Mucosa of gallbladder (tissue), 1 donor: ENCODE results near the gene TSPAN4. TPM values are rescaled to one million over a fixed set of nuclear protein-coding genes. Genes with fewer than 3 reads are reported as not detected.

Source experiments
- DNase-seq: peaks from one replicate; pipeline ENCODE4 v3.0.0-alpha.2; 2020; ENCODE audit warnings: low spot score
- total RNA-seq: library from RNA; stranded (reverse); gene quantifications from one replicate; pipeline ENCODE4 v1.2.1, GENCODE V29; 2021
- donor health status: DM: no; HTN: no; CAD: no.

TSPAN4 gene, protein sequence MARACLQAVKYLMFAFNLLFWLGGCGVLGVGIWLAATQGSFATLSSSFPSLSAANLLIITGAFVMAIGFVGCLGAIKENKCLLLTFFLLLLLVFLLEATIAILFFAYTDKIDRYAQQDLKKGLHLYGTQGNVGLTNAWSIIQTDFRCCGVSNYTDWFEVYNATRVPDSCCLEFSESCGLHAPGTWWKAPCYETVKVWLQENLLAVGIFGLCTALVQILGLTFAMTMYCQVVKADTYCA
- 34.6 TPM for total RNA-seq

DNA sequence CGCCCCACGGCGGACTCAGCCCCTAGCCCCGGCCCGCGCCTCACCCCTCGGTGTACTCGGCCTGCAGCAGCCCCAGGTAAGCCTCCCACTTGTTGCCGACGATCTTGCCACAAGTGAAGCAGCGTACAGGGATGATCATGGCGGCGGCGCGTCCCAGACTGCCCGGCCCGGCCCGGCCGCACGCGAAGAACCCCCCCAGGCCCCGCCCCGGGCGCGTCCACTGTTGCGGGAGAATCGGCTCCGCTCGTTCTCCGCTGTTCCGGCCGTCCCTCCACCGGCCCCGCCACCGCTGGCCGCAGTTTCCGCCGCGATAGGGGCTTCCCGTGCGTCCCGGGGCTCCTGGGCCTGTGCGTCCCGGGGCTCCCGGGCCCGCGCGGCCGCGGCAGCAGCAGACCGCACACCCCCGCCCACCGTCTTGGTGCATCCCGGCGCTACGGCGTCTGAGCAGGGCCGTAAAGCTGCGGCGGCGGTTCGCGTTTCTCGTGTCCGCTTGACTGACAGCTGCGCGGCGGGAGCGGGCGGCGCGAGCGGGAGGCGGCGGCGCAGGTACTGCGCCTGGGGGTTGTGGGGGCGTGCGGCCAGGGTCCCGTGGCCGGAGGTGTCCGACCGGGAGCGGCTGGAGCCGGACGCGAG lies at the start of gene TSPAN4, which contains the start of gene POLR2L:
Gene TSPAN4, plus strand, starts transcription at position 483 of the 633 bp plus-strand sequence. CDS start 7,453 bp downstream, outside the sequence.
Gene POLR2L, minus strand, starts transcription at position 160 of the 633 bp plus-strand sequence. Its CDS starts 21 bp downstream, at position 139.
- peak; percentile 87 for DNase-seq

DNA sequence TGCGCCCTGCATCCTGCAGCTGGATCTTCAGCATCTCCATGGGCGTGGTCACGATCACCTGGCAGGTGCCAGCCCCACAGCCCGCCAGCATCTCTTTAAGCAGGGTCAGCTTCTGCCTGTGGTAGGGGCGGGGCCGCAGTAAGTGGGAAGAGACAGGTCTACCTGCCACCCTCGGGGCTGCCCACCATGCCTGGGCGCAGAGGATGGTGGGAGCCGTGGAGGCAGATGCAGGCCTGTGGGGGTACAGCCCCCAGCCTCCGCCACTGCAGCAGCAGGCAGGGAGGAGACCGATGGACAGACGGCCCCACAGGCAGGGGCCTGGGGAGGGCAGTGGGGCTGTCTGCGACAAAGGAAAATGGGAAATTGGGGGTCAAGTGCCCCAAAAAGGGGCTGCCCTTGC lies 49.8 kb upstream of the TSPAN4 start:
- DNase-seq = no peak

DNA sequence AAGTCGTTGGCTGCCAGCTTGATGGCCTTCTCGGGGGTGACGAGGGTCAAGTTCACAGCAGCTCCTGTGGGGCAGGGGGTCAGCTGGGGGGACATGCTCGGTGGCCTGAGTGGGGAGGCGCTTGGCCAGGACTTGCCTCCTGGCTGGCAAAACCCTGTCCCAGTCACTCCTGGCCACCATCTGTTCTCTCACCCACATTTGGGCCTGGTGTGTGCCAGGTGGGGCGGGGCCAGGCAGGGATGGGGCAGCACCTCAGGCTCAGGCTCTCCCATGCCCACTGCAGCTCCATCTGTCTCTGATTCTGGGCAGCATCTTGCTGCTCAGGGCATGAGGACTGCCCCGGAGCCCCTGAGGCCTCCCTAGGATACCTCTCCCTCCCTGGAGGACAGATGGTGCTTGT lies 49.1 kb upstream of the TSPAN4 start:
- no peak for DNase-seq

DNA sequence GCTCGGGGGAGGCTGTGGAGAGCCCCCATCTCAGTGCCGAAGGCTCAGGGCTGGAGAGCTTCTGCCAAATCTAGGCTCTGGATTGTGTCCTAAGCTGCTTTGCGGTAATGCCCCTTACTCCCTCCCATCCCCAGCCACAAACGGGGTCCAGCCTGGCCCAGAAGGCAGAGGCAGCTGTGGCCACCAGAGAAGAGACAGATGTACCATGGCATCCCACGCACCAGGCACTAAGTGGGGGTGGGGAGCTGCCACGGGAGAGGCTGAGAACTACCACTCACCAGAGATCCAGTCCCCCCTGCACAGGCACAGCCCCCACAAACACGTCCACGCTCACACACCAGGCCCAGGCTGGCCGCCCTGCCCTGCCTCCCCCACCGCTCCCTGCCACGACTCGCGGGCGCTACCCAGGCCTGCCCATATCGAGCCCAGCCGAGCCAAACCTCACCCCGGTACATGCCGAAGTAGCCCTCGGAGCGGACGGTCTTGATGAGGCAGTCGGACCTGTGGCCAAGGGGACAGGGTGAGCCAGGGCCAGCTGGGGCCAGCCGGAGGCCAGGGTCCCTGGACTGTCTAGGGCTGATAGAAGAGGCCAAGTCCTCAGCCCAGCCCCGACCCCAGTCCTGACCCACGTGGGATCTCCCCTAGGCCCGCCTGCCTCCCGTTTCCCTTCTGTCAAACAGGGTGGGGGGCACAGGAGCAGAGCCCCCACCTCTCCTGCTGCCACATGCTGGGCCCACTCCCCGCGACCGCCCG lies 48.5 kb upstream of the TSPAN4 start:
- no peak for DNase-seq

DNA sequence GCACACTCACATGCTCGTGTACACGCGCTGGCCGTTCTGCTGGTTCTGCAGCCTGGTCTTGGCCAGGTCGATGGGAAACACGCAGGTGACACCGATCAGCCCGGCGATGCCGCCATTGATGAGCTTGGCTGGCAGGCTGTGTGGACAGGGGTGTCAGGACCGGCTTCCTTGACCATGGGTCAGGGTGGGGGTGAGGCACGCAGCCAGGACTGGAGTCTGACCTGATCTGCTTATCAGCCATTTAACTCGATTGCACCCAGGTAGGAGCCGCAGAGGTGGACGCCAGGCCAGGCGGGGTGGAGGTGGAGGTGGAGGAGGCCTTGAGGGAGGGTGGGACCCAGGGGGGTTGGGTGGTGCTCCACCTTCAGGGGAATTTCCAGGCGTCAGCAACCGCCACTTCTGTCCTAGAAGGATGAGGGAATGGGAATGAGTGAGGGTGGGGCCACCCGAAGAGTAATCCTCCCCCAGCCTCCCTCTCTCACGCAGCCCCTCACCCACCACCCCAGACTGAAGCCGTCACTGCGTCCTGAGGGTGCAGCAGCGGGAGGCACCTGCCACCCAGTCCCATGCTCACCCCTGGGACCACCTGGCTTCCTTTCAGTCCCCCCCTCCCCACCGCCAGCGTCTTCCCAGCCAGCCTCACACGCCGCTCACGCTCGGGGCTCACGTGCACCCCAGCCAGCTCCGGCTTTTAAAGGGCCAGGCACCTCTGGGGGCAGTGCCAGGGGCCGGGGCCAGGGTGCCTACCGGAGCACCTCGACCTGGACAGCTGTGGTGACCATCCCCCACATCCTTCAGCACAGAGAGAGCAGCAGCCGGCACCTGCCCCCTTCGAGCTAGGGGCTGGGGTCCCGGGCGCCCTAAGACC lies 47.7 kb upstream of the TSPAN4 start:
- DNase-seq = no peak

DNA sequence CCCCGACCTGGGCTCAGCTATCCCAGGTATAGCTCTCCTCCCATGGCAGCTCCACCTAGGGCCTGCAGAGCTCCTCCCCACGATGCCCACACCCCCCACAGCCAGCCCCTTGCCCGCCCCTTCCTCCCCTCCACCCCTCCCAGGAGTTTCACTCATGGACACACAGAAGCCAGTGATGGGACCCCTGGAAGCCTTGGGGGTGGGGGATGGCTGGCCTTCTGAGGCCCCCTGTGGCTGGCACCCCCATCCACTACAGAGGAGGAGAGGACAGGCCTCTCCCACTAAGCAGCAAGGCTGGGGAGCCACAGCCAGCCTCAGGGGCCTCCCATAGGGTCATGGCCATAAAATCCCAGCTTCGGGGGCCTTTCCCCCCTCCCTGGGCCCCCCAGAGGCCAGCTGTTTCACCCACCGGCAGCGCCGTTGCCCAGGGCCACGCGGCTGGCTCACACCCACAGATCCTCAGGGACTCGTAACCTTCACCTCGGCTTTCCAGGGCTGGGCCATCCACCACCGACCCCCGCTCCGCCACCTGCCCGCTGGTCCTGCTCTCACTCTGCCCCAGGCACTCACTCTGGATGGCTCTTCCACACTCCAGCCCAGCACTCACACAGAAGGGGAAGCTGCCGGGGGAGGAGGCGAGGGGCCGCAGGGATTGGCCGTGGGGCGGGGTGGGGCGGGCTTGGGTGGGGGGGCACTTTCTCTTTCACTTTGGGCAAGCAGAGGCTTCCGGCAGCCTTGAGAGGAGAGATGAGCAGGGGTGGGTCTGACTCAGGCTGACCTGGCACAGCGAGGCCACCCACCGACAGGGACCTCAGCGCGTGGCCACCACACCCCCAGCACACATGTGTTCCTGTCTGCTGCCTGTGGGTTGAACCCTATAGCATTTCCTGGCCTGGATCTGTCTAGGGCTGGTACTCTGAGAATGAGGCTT lies 46.8 kb upstream of the TSPAN4 start:
- DNase-seq = peak; percentile 64

DNA sequence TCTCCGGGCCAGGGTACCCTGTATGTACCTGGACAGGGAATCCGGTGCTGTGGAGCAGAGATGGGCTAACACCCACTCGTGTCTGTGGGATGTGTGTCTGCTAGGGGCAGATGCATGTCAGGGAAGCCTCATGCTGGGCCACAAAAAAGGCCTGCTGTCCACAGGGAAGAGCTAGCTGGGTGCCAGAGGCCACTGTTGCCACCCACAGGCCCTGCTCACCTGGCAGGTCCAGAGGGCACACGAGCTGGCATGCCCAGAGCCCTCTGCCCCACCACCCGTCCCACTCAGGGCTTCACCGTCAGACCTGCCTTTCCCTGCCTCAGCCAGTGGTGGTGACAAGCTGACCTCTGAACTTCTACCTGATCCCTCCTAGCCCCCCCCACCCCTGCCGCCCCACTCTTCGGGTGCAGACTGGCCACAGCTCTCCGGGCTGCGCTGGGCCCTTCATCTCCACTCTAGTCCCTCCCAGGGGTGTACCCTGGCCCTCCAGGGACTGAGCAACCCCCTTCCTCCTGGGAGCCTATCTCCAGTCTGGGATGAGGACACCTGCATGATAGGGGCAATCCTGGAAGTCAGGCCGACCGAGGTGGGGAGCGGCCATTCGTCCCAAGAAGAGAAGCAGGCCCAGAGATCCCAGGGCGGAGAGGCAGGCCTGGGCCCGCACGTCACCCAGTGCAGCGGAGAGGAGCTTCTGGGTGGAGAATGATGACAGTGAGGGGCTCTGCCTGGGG lies 45.9 kb upstream of the TSPAN4 start:
- no peak for DNase-seq

DNA sequence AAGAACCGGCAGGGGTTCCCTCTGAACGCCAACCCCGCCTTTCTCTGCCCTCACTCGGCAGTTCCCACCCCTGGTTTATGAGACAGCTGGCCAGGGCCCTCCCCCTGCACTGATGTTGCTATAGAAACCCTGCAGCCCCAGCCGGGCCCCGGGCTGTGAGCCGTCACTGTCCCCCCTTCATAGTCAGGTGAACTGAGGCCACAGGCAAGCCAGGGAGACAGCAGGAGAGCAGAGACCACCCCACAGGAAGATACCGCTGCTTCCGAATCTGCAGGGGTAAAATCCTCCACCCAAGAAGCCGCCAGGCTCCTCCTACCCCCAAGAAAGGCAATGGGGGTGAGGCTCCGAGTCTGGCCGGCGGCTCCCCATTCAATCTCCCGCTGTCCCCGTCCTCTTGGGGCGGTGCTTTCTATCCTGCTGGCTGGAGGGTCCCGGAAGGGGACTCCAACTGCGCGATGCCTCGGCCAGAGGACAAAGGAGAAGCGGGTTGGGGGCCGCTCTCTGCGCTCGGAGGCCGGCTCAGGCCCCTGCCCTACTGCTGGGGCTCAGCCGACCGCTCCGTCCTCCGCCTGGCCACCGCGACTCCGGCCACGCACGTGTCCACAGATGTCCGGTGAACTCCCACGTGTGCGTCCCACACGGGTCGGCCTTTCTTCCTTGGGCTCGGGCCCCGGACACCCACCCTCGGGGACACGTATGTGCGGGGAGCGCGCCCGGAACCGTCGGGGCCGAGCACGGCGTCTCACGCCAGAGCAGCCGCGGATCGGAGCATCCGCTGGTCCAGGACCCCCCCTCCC lies 45.2 kb upstream of the TSPAN4 start:
- peak; percentile 54 for DNase-seq

DNA sequence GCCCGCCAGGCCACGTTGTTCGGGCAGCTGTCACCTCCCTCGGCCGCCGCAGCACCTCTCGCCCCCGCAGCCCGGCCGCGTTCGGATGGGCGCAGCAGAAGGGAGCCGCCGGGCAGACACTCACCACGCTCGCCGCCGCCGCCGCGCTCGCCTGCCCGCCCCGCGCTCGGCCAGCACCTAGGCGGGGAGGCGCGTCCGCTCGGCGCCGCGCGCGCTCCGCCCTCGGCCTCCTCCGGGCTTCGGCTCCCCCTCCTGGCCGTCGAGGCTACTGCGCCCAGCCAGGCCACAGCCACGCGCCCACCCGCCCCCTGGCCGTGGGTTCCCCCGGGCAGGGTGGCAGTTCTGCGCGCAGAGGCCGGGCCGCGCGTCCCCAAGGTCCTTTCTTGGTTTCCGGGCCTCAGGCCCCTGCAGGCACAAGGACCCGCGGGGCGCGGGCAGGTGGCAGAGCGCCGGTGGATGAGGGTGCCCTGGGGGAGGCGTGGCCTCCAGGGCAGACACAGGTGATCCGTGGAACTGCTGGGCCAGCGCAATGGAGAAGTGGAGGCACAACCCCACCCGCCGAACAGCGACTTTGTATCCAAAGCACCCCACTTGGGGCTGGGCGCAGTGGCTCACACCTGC lies 44.4 kb upstream of the TSPAN4 start, which contains the start of gene SLC25A22:
Gene SLC25A22, minus strand, starts transcription at position 189 of the 621 bp plus-strand sequence. CDS start 3,275 bp downstream, outside the sequence.
- peak; percentile 73 for DNase-seq

DNA sequence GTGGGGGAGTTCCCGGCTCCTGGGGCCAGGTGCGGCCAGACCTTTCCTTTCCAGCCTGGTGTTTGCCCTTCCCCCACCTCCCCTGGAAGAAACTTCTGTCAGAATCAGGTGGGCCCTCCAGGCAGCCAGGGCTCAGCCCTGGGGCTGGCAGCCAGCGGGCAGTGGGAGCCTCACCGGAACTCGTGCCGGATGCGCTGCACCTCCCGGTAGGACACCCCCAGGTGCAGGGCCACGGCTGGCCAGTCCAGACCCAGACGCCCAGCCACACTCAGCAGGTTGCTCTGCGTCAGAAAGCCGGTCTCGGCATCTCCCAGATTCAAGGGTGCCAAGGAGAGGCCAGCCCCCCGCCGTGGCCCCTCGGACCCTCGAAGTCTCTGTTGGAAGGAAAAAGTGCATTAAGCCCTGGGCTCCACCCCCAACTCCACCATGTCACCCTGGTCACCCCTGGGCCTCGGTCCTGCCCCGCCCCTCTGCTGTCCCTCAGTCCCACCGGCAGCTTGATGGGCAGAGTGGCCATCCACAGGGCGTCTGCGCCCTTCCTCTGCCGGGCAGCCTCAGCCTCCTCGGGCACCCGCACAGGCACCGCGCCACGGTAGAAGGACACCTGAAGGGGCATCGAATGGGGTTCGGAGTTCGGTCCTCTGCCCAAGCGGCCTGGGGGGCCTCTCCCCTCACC lies 42.9 kb upstream of the TSPAN4 start:
- no peak for DNase-seq

DNA sequence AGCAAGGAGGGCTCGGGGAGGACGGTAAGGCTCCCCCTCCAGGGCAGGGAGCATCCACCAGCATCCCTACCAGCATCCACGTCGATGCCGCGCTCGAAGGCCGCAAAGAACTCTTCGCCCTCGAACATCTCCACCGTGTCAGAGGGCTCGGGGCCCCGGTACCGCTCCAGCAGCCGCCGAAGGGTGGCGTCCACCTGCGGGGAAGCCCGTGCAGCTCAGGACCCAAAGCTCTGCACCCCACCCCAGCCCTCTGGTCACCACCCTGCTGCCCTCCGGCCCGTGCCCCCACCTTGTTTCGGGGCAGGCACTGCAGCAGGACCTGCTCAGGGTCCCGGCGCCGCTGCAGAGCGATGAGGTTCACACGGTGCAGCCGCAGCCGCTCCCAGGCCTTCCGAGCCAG lies 42.2 kb upstream of the TSPAN4 start:
- DNase-seq = no peak

DNA sequence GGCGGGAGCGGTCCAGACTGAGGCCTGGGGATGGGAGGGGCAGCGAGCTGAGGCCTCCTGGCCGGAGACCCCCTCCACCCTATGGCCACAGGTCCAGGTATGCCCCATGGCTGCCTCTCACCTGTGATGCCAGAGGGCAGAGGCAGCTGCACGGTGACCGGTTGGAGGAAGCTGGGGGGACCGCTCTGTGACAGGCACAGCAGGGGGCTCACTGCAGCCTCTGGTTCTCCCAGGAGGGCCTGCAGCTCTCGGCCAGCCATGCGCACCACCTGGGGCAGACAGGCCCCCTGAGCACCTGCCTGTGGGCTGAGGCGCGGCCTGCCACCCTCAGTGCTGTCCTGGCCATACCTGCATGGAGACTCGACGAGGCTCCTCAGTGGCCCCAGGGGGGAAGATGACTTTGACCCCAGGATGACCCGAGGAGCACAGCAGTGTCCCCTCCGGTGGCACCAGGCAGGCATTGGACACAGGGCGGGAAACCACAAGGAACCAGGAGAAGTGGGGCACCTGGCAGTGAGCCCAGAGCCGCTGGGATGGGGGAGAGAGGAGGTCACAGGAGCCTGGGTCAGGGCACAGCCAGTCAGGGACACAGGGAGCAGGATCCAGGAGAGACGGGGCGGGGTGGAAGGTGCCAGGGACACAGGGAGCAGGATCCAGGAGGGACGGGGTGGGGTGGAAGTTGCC lies 41.4 kb upstream of the TSPAN4 start:
- DNase-seq = no peak

DNA sequence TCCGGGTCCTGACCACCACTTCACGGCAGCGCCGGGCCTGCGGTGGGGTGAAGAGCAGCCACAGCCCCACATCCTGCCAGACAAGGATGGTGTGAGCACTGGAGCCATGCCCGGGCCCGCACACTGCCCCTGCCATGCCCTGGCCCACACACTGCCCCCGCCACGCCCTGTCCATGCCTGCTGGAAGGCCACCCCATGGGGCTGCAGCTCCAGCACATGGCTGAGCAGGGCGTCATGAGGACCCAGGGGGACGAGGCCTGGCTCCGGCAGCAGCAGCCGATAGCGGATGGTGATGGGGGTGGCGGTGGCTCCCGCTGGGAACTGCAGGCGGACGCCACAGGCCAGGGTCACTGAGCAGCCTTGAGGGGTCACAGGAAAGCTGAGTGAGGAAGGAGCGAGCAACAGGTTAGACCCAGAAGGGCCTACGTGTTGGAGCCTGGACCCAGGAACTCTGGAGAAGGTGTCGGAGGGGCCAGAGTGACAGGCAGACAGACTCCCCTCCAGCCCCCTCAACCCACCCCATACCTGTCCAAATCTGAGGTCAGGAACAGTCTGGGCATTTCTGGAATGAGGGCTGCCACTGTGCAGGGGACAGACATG lies 40.5 kb upstream of the TSPAN4 start:
- DNase-seq = no peak

DNA sequence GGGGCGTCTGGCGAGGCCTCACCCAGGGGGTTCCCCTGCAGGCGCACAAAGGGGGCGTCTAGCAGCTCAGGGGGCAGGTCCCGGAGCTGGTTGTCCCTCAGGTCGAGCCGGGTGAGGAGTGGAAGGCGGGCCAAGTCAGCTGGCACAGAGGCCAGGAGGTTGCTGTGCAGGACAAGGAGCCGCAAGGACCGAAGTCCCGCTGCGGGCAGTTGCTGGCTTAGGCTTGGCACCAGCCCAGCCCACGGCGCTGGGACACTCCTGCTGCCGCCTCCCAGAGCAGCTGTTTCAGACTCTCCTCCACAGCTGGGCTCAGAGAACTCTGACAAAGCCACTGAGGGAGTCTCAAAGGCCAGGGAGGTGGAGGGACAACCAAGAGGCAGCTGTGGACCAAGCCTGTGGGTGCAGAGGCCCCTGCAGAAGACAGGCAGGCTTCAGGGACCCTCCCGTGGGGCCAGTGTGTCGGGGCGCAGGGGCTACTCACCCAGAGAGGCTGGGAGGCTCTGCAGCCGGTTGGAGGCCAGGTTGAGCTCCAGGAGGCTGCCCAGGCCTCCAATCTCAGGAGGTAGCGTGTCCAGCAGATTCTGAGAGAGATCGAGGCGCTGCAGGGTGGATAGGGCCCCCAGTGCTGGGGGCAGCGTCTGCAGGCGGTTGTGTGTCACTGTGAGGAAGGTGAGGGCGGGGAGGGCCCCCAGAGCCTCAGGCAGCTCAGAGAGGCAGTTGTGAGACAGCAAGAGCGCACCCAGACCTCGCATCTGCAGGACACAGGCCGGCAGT lies 39.8 kb upstream of the TSPAN4 start:
- no peak for DNase-seq

DNA sequence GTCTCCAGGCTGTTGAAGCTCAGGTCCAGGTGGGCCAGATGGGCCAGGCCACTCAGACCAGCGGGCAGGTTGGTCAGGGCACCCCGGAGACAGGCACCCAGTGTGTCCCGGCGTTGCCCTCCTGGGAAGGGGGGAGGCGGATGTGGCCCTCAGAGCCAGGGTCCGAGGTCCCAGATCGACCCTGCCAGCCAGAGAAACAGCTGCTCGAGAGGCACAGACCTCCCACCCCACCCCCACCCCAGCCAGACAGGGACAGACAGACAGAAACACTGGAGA lies 39.2 kb upstream of the TSPAN4 start:
- DNase-seq = no peak
